ENCODE results near the gene PRAMEF18.
"Not testable (repeated sequence)": the region's sequence is repeated elsewhere in the genome, so short reads cannot be mapped to it uniquely, and the experiment has no call there.

DNA sequence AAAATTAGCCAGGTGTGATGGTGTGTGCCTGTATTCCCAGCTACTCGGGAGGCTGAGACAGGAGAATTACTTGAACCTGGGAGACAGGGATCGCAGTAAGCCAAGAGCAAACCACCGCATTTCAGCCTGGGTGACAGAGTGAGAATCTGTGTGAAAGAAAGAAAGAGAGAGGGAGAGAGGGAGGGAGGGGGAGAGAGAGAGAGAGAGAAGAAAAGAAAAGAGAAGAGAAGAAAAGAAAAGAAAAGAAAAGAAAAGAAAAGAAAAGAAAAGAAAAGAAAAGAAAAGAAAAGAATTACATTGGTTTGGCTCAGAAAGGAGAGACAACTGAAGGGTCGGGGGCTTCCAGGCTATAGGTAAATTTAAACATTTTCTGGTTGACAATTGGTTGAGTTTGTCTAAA lies 13.7 kb upstream of the PRAMEF18 start:
- TF ChIP-seq, protein P1, sequence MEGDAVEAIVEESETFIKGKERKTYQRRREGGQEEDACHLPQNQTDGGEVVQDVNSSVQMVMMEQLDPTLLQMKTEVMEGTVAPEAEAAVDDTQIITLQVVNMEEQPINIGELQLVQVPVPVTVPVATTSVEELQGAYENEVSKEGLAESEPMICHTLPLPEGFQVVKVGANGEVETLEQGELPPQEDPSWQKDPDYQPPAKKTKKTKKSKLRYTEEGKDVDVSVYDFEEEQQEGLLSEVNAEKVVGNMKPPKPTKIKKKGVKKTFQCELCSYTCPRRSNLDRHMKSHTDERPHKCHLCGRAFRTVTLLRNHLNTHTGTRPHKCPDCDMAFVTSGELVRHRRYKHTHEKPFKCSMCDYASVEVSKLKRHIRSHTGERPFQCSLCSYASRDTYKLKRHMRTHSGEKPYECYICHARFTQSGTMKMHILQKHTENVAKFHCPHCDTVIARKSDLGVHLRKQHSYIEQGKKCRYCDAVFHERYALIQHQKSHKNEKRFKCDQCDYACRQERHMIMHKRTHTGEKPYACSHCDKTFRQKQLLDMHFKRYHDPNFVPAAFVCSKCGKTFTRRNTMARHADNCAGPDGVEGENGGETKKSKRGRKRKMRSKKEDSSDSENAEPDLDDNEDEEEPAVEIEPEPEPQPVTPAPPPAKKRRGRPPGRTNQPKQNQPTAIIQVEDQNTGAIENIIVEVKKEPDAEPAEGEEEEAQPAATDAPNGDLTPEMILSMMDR (IDR thresholded peaks at IDR 0.05) = not testable (repeated sequence)
- TF ChIP-seq POLR2A (IDR thresholded peaks at IDR 0.05) = not testable (repeated sequence)
